Lower lobe of right lung (tissue), 2 donors: Measurements from ENCODE around the gene CSMD2. TPM values are rescaled to one million over a fixed set of nuclear protein-coding genes. Genes with fewer than 3 reads are reported as not detected.

Experiments
- ATAC-seq, 2 donors: fragments of 200-7000 bp; cut with Tn5 transposase; one replicate each; pipeline ENCODE4 v1.9.1; 2020 to 2022; ENCODE audit warnings: mild to moderate bottlenecking in 2 of 2, moderate library complexity in 2 of 2
- DNase-seq: peaks from one replicate; pipeline ENCODE4 v3.0.0-alpha.2; 2020
- H3K27ac ChIP-seq: fragments of 200-600 bp; one replicate; pipeline ENCODE4 v1.8.0; 2022
- H3K27me3 ChIP-seq: fragments of 200-600 bp; one replicate; pipeline ENCODE4 v1.8.0; 2022; ENCODE audit warnings: low read depth
- H3K36me3 ChIP-seq: fragments of 200-600 bp; one replicate; pipeline ENCODE4 v1.8.0; 2022; ENCODE audit warnings: mild to moderate bottlenecking
- H3K4me1 ChIP-seq: fragments of 200-600 bp; one replicate; pipeline ENCODE4 v1.8.0; 2022
- H3K4me3 ChIP-seq: fragments of 200-600 bp; one replicate; pipeline ENCODE4 v1.8.0; 2022; ENCODE audit warnings: mild to moderate bottlenecking
- H3K9me3 ChIP-seq: fragments of 200-600 bp; one replicate; pipeline ENCODE4 v1.8.0; 2022
- intact Hi-C: fragments of 100-400 bp; cut with DNase I; formaldehyde crosslinking; loops from one replicate; pipeline ENCODE4 v1.11.0; 2022
- total RNA-seq: library from RNA; stranded (reverse); fragmentation: NEBNext Ultra II Directional; extraction: Animal tissue kit (Norgen Biotek cat#: 25700); gene quantifications from one replicate; pipeline ENCODE4 v1.2.1, GENCODE V29; 2021
- TF ChIP-seq, protein P1 (sequence below): fragments of 200-600 bp; IDR thresholded peaks from one replicate; pipeline ENCODE4 v1.8.0; 2022; ENCODE audit warnings: antibody characterized with exemption, mild to moderate bottlenecking
- donor health status: DM: no; HTN: yes; CAD: no; lungs with severe emphysema.

CSMD2 gene
- total RNA-seq, 1 donor from 2014 or later = 1.1 TPM

DNA sequence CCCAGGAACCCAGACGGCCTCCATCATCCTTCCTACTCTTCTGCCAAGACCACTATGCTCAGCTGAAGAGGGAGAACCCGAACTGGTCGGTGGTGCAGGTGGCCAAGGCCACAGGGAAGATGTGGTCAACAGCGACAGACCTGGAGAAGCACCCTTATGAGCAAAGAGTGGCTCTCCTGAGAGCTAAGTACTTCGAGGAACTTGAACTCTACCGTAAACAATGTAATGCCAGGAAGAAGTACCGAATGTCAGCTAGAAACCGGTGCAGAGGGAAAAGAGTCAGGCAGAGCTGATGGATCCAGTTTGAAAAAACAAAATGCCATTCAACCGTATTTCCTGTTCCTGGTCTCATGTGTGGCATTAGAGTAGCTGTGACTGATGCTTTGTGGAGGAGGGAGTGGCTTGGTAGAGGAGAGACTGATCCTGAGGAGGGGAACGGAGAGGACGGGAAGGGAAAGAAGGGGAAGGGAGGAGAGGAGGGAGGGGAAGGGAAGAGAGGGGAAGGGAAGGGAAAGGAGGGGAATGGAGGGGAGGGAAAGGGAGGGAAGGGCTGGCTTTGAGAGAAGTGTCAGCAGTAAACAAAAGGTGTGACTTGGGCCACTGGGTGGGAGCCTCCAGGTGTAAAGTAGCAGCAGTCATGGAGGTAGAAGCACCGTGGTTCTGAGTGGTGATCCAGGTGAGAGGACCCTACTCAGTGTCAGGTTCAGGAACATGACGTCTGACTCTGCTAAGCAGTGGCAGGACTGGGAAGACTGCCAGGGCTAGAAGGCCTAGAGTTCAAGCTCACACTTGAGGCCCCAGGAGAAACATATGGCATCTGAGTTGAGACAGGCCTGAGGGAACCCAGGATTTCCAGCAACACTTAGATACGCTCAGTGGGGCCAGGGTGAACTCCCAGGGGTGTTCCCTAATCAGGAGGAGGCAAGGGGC lies 300.3 kb downstream of the CSMD2 start:
- Histone ChIP-seq H3K27me3 (no peaks in the 10 kb centered on the region), H3K4me1 (no peaks in the 10 kb centered on the region), H3K4me3 (no peak overlapping the region), H3K36me3 (no peaks in the 10 kb centered on the region), H3K9me3 (no peaks in the 10 kb centered on the region), H3K27ac (no peak overlapping the region)
- intact Hi-C loops = no loop called here
- DNase-seq (peak; percentile 51), ATAC-seq (peak; percentile 64 to 81)
- TF ChIP-seq, protein P1, sequence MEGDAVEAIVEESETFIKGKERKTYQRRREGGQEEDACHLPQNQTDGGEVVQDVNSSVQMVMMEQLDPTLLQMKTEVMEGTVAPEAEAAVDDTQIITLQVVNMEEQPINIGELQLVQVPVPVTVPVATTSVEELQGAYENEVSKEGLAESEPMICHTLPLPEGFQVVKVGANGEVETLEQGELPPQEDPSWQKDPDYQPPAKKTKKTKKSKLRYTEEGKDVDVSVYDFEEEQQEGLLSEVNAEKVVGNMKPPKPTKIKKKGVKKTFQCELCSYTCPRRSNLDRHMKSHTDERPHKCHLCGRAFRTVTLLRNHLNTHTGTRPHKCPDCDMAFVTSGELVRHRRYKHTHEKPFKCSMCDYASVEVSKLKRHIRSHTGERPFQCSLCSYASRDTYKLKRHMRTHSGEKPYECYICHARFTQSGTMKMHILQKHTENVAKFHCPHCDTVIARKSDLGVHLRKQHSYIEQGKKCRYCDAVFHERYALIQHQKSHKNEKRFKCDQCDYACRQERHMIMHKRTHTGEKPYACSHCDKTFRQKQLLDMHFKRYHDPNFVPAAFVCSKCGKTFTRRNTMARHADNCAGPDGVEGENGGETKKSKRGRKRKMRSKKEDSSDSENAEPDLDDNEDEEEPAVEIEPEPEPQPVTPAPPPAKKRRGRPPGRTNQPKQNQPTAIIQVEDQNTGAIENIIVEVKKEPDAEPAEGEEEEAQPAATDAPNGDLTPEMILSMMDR = no peak

DNA sequence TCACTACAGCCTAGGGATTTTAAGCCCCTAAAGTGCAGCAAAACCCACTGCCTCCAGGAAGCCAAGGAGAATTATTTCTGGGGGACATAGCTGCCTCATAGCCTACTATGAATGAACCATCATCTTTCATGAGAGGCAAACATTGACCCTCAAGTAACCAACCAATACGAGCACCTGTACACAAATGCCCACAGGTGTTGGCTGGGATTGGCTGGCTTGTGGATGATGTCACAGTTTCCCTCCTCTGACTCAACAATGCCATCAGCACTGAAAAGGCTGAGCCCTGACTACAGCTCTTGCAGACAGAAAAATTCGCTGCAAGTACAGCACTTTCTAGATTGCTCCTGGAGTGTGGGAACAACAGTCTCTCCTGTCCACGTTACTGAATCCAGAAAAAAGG lies 301.3 kb downstream of the CSMD2 start, which contains the start of gene HMGB4:
HMGB4 (plus strand) TSS at position 301 of the 400 bp plus-strand sequence. CDS start 113 bp downstream, outside the sequence.
- no peak for DNase-seq
- H3K27ac ChIP-seq = no peak within 1 kb of the TSS
- H3K4me1 ChIP-seq = no peaks in the 10 kb centered on the region
- no peaks in the 10 kb centered on the region for H3K9me3 ChIP-seq
- intact Hi-C loops = no loop called here
- no peaks in the 10 kb centered on the region for H3K36me3 ChIP-seq
- no peak for ATAC-seq
- TF ChIP-seq, protein P1 = no peak
- H3K27me3 ChIP-seq = no peaks in the 10 kb centered on the region
- no peak within 1 kb of the TSS for H3K4me3 ChIP-seq

DNA sequence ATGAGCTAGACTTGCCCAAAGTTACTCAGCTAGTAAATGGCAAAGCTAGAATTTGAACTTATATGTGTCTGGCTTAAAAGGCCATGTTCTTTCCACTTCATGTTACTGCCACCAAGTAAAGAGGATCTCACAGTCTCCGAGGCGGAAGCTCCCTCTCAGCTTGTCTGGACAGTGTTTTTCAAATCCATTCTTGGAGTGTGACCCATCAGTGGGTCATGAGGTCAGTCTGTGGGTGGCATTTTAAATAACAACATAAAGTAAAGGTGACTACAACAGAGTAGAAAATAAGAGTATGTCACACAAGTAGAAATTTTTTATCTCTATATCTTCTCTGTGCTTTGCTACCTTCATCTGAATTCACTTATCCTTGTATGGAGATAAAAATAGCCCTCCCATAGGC lies 304.4 kb downstream of the CSMD2 start:
- Histone ChIP-seq H3K27ac (no peak overlapping the region), H3K4me3 (no peak overlapping the region), H3K9me3 (no peaks in the 10 kb centered on the region), H3K4me1 (no peaks in the 10 kb centered on the region), H3K27me3 (no peaks in the 10 kb centered on the region), H3K36me3 (no peaks in the 10 kb centered on the region)
- intact Hi-C loops = no loop called here
- ATAC-seq (no peak), DNase-seq (no peak)
- TF ChIP-seq, protein P1 = no peak

DNA sequence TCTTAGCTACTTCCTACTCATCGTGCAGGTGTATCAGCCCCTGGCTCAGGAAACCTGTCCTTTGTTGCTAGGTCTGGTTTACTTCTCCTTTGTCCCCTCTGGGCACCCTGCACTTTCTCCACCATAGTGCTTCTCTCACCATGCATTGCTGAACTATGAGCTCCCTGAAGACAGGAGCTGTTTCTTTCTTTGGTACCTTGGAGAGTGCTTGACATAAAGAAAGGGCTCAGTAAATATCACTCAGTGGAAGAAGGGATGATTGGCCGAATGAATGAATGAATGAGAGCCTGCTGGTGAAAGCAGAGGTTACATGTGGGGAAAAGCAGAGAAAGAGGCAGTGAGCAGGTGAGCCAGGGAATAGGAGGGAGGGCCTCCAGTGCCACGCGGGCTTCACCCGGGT lies 310.9 kb downstream of the CSMD2 start:
- intact Hi-C loops = no loop called here

DNA sequence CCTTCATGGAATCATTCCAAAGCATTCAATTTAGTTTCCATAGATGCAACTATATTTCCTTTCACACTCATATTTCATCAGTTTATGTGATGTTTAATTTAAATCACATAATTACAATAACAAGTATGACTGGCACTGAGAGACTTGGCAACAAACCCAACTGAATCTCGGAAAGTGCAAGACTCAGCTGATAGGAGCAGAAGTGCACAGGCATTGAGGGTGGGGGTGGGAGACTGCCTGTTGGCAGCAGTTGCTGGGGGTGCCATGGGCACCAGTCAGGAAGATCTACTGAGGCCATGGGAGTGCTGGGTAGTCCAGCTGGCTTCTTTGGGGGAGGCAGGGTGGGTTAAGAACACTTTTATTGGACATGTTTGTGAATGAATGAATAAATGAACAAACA lies 311.6 kb downstream of the CSMD2 start:
- H3K4me3 ChIP-seq = no peak overlapping the region
- H3K4me1 ChIP-seq = no peaks in the 10 kb centered on the region
- no peak overlapping the region for H3K27ac ChIP-seq
- intact Hi-C loops = no loop called here
- DNase-seq (no peak), ATAC-seq (no peak)
- H3K9me3 ChIP-seq = no peaks in the 10 kb centered on the region
- H3K36me3 ChIP-seq = no peaks in the 10 kb centered on the region
- TF ChIP-seq, protein P1 = no peak
- H3K27me3 ChIP-seq = peaks cover 10% of the 10 kb centered on the region

More for the DNA sequence above, 310.9 kb downstream of the CSMD2 start:
- H3K9me3 ChIP-seq = no peaks in the 10 kb centered on the region
- TF ChIP-seq, protein P1 = no peak
- no peak overlapping the region for H3K27ac ChIP-seq
- ATAC-seq = no peak
- no peak overlapping the region for H3K4me3 ChIP-seq
- no peak for DNase-seq
- no peaks in the 10 kb centered on the region for H3K4me1 ChIP-seq
- no peaks in the 10 kb centered on the region for H3K36me3 ChIP-seq
- peaks cover 10% of the 10 kb centered on the region for H3K27me3 ChIP-seq
